H9 (cell line): ENCODE measurements around the gene TRIM56. TPM values are rescaled to one million over a fixed set of nuclear protein-coding genes. Genes with fewer than 3 reads are reported as not detected.
"Not testable (repeated sequence)": the region's sequence is repeated elsewhere in the genome, so short reads cannot be mapped to it uniquely, and the experiment has no call there.

Experiments
- DNase-seq: peaks from one replicate; pipeline ENCODE4 v3.0.0-alpha.2; 2017
- H2AFZ ChIP-seq: one replicate; pipeline ENCODE4 v1.6.1; 2013; ENCODE audit warnings: mild to moderate bottlenecking, low read length, control low read depth, moderate library complexity
- H2AK5ac ChIP-seq: 2 replicates; pipeline ENCODE4 v1.6.1; 2013; ENCODE audit warnings: low read length, control low read depth, mixed read lengths; ENCODE audit not compliant: insufficient read length
- H2BK120ac ChIP-seq: one replicate; pipeline ENCODE4 v1.6.1; 2013; ENCODE audit warnings: low read depth, mild to moderate bottlenecking, low read length, control low read depth, inconsistent platforms; ENCODE audit not compliant: poor library complexity, severe bottlenecking
- H2BK12ac ChIP-seq: 2 replicates; pipeline ENCODE4 v1.6.1; 2013; ENCODE audit warnings: low read length, control low read depth, mixed read lengths, low read depth; ENCODE audit not compliant: insufficient read length
- H2BK15ac ChIP-seq: 2 replicates; pipeline ENCODE4 v1.6.1; 2013; ENCODE audit warnings: low read depth, low read length, control low read depth
- H2BK20ac ChIP-seq: one replicate; pipeline ENCODE4 v1.6.1; 2013; ENCODE audit warnings: low read depth, mild to moderate bottlenecking, low read length, control low read depth, inconsistent platforms; ENCODE audit not compliant: poor library complexity, severe bottlenecking
- H2BK5ac ChIP-seq: 2 replicates; pipeline ENCODE4 v1.6.1; 2013; ENCODE audit warnings: low read length, control low read depth, mixed read lengths; ENCODE audit not compliant: insufficient read length
- H3K14ac ChIP-seq: 2 replicates; pipeline ENCODE4 v1.6.1; 2013; ENCODE audit warnings: low read length, control low read depth; ENCODE audit not compliant: insufficient read depth
- H3K18ac ChIP-seq: 2 replicates; pipeline ENCODE4 v1.6.1; 2013; ENCODE audit warnings: low read depth, mild to moderate bottlenecking, mixed read lengths, low read length, control low read depth; ENCODE audit not compliant: insufficient read length
- H3K23ac ChIP-seq: 2 replicates; pipeline ENCODE4 v1.6.1; 2013; ENCODE audit warnings: low read length, control low read depth, mixed read lengths, low read depth; ENCODE audit not compliant: insufficient read length
- H3K23me2 ChIP-seq: 2 replicates; pipeline ENCODE4 v1.6.1; 2013; ENCODE audit warnings: low read depth, mild to moderate bottlenecking, mixed read lengths, low read length, control low read depth; ENCODE audit not compliant: insufficient read length, poor library complexity, severe bottlenecking
- H3K27ac ChIP-seq: 2 replicates; pipeline ENCODE4 v1.5.1; 2013; ENCODE audit warnings: low read length, control low read depth, mixed read lengths, low read depth; ENCODE audit not compliant: insufficient read length
- H3K27me3 ChIP-seq: 2 replicates; pipeline ENCODE4 v1.6.1; 2013; ENCODE audit warnings: low read length, control low read depth, inconsistent platforms; ENCODE audit not compliant: insufficient read depth
- H3K4ac ChIP-seq: 2 replicates; pipeline ENCODE4 v1.6.1; 2013; ENCODE audit warnings: low read depth, mild to moderate bottlenecking, control low read depth, inconsistent platforms, low read length, moderate library complexity
- H3K4me1 ChIP-seq: 2 replicates; pipeline ENCODE4 v1.6.1; 2013; ENCODE audit warnings: low read length, control low read depth, inconsistent platforms; ENCODE audit not compliant: insufficient read depth
- H3K4me2 ChIP-seq: 2 replicates; pipeline ENCODE4 v1.6.1; 2013; ENCODE audit warnings: low read length, control low read depth, mixed read lengths; ENCODE audit not compliant: insufficient read length, insufficient read depth
- H3K56ac ChIP-seq: 2 replicates; pipeline ENCODE4 v1.6.1; 2013; ENCODE audit warnings: low read depth, mild to moderate bottlenecking, mixed read lengths, low read length, control low read depth; ENCODE audit not compliant: insufficient read length
- H3K79me1 ChIP-seq: 2 replicates; pipeline ENCODE4 v1.6.1; 2013; ENCODE audit warnings: low read depth, mild to moderate bottlenecking, moderate library complexity, low read length, control low read depth, inconsistent platforms; ENCODE audit not compliant: insufficient read depth, poor library complexity, severe bottlenecking
- H3K79me2 ChIP-seq: 2 replicates; pipeline ENCODE4 v1.6.1; 2013; ENCODE audit warnings: low read length, control low read depth, inconsistent platforms; ENCODE audit not compliant: insufficient read depth
- H3K9ac ChIP-seq: 2 replicates; pipeline ENCODE4 v1.6.1; 2013; ENCODE audit warnings: low read length, control low read depth, mixed read lengths; ENCODE audit not compliant: insufficient read length; ENCODE audit errors: extremely low read depth
- H3K9me3 ChIP-seq: one replicate; pipeline ENCODE4 v1.6.1; 2013; ENCODE audit warnings: low read depth, low read length, inconsistent platforms; ENCODE audit not compliant: control insufficient read depth
- H3T11ph ChIP-seq: one replicate; pipeline ENCODE4 v1.6.1; 2013; ENCODE audit warnings: mild to moderate bottlenecking, low read length, control low read depth, inconsistent platforms
- H4K20me1 ChIP-seq: one replicate; pipeline ENCODE4 v1.6.1; 2013; ENCODE audit not compliant: control insufficient read depth, insufficient read length, insufficient read depth
- H4K5ac ChIP-seq: 2 replicates; pipeline ENCODE4 v1.6.1; 2013; ENCODE audit warnings: low read depth, mild to moderate bottlenecking, mixed read lengths, low read length, control low read depth; ENCODE audit not compliant: insufficient read length
- H4K8ac ChIP-seq: replicated peaks from 2 replicates; pipeline ENCODE4 v1.6.1; 2013; ENCODE audit warnings: low read length, control low read depth, mixed read lengths, low read depth; ENCODE audit not compliant: insufficient read length
- H4K91ac ChIP-seq: 2 replicates; pipeline ENCODE4 v1.6.1; 2013; ENCODE audit warnings: low read depth, mild to moderate bottlenecking, moderate library complexity, mixed read lengths, low read length, control low read depth; ENCODE audit not compliant: insufficient read length
- H3K27ac Mint-ChIP-seq, 3 experiments: 2 replicates in 2 of 3; 3 replicates in 1 of 3; pipeline ENCODE4 v1.8.0; 2020 to 2021; ENCODE audit warnings: mixed read lengths in 3 of 3, mild to moderate bottlenecking in 1 of 3, moderate library complexity in 1 of 3
- H3K27me3 Mint-ChIP-seq: 2 replicates; pipeline ENCODE4 v1.8.0; 2021; ENCODE audit warnings: low read depth, mild to moderate bottlenecking, moderate library complexity, mixed read lengths
- H3K36me3 Mint-ChIP-seq, 3 experiments: 2 replicates in 2 of 3; 3 replicates in 1 of 3; pipeline ENCODE4 v1.8.0; 2020 to 2021; ENCODE audit warnings: low read depth in 3 of 3, mixed read lengths in 3 of 3; ENCODE audit not compliant: insufficient read depth in 1 of 3
- H3K4me1 Mint-ChIP-seq, 2 experiments: 2 replicates each; pipeline ENCODE4 v1.8.0; 2020; ENCODE audit warnings: mixed read lengths in 2 of 2
- H3K4me3 Mint-ChIP-seq, 2 experiments: 2 replicates in 1 of 2; 3 replicates in 1 of 2; pipeline ENCODE4 v1.8.0; 2020 to 2021; ENCODE audit warnings: mild to moderate bottlenecking in 2 of 2, mixed read lengths in 2 of 2, moderate library complexity in 1 of 2
- H3K9me3 Mint-ChIP-seq, 2 experiments: 2 replicates in 1 of 2; 3 replicates in 1 of 2; pipeline ENCODE4 v1.8.0; 2020; ENCODE audit warnings: mild to moderate bottlenecking in 2 of 2, mixed read lengths in 2 of 2, moderate library complexity in 1 of 2
- WGBS: extraction: QIAGEN DNeasy Blood & Tissue Kit; methylation state at CpG from one replicate; pipeline ENCODE4 v1.1.7; 2013; ENCODE audit warnings: missing lambda C conversion rate, low lambda C conversion rate, mixed read lengths; ENCODE audit not compliant: insufficient read length; ENCODE audit errors: extremely low coverage; 5-methylcytosine and 5-hydroxymethylcytosine counted together
- total RNA-seq: library from RNA; stranded (reverse); gene quantifications from 2 replicates; pipeline ENCODE4 v1.2.1, GENCODE V29; 2021
- TF ChIP-seq, protein P1 (sequence below): fragments of 200-600 bp; sonication (generic); conservative IDR thresholded peaks from 3 replicates; pipeline ENCODE4 v1.8.0; 2021; ENCODE audit warnings: antibody characterized with exemption, mild to moderate bottlenecking

The TRIM56 gene
- total RNA-seq, 1 experiment from 2014 or later: 21.8 TPM

- Histone ChIP-seq H3K14ac (no peak overlapping the region), H3K79me2 (no peaks in the 10 kb centered on the region), H3K4me1 (peaks cover 6% of the 10 kb centered on the region; the same call in 1 of the 2 replicates), H3T11ph (no peak overlapping the region), H3K23me2 (no peaks in the 10 kb centered on the region), H2AK5ac (no peak overlapping the region), H3K4ac (no peak overlapping the region), H3K9ac (no peak overlapping the region), H3K9me3 (no peaks in the 10 kb centered on the region), H2BK12ac (no peak overlapping the region), H4K91ac (no peak overlapping the region), H4K5ac (no peak overlapping the region), H2BK5ac (no peak overlapping the region), H2AFZ (no peak overlapping the region), H3K4me2 (no peak overlapping the region), H2BK120ac (no peak overlapping the region), H3K27ac (no peak overlapping the region), H2BK20ac (no peak overlapping the region), H3K23ac (no peak overlapping the region), H3K79me1 (no peaks in the 10 kb centered on the region), H3K27me3 (no peaks in the 10 kb centered on the region), H3K56ac (no peak overlapping the region), H4K8ac (no peak overlapping the region), H3K18ac (no peak overlapping the region), H2BK15ac (no peak overlapping the region), H4K20me1 (no peaks in the 10 kb centered on the region)
- Mint-ChIP-seq H3K4me3 (no peak overlapping the region), H3K4me1 (peaks cover 44 to 49% of the 10 kb centered on the region in 2 experiments), H3K36me3 (peaks cover 0 to 22% (median 5%) of the 10 kb centered on the region in 3 experiments; a peak in 4 of 7 replicates), H3K27ac (no peak overlapping the region), H3K27me3 (peaks cover 6% of the 10 kb centered on the region), H3K9me3 (peaks cover 6 to 7% of the 10 kb centered on the region in 2 experiments; a peak in 3 of 5 replicates)
- TF ChIP-seq, protein P1, sequence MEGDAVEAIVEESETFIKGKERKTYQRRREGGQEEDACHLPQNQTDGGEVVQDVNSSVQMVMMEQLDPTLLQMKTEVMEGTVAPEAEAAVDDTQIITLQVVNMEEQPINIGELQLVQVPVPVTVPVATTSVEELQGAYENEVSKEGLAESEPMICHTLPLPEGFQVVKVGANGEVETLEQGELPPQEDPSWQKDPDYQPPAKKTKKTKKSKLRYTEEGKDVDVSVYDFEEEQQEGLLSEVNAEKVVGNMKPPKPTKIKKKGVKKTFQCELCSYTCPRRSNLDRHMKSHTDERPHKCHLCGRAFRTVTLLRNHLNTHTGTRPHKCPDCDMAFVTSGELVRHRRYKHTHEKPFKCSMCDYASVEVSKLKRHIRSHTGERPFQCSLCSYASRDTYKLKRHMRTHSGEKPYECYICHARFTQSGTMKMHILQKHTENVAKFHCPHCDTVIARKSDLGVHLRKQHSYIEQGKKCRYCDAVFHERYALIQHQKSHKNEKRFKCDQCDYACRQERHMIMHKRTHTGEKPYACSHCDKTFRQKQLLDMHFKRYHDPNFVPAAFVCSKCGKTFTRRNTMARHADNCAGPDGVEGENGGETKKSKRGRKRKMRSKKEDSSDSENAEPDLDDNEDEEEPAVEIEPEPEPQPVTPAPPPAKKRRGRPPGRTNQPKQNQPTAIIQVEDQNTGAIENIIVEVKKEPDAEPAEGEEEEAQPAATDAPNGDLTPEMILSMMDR: no peak
- WGBS: no CpG with 5 or more reads among the region's 3 CpGs
- no peak for DNase-seq
Observed at GRCh38 chr7:101129603-101130117, 44.4 kb downstream of the TRIM56 start.

- H3K27ac ChIP-seq, H3K4me3 Mint-ChIP-seq, H2BK5ac ChIP-seq, DNase-seq, H2BK15ac ChIP-seq, H2BK120ac ChIP-seq, H3K23me2 ChIP-seq, H3K9ac ChIP-seq, H3K4me1 ChIP-seq, H3K27me3 ChIP-seq, H2BK12ac ChIP-seq, H3K79me1 ChIP-seq, H3K9me3 Mint-ChIP-seq, H3T11ph ChIP-seq, H3K56ac ChIP-seq, H3K4me2 ChIP-seq, H3K18ac ChIP-seq, H3K27me3 Mint-ChIP-seq, H3K14ac ChIP-seq, H4K91ac ChIP-seq, H2AK5ac ChIP-seq, H4K20me1 ChIP-seq, H3K27ac Mint-ChIP-seq, H3K4ac ChIP-seq, H4K8ac ChIP-seq, H3K79me2 ChIP-seq, H2AFZ ChIP-seq, H4K5ac ChIP-seq, H2BK20ac ChIP-seq, H3K23ac ChIP-seq, H3K9me3 ChIP-seq: not testable (repeated sequence)
- WGBS: no CpG with 5 or more reads among the region's 18 CpGs
- Mint-ChIP-seq H3K36me3 (peaks cover 0 to 32% (median 0%) of the 10 kb centered on the region in 3 experiments; a peak in 2 of 7 replicates), H3K4me1 (peaks cover 26 to 36% of the 10 kb centered on the region in 2 experiments)
Observed at GRCh38 chr7:101132626-101133600, 47.6 kb downstream of the TRIM56 start.
